HG03095 (cell line): ENCODE measurements around the gene BRCC3.
A peak's percentile ranks its signal among the peaks of the same experiment; 100 is the strongest.

Experiments used
- ATAC-seq: cut with Tn5 transposase; IDR thresholded peaks from one replicate; pipeline ENCODE4 v1.9.1; 2021; ENCODE audit warnings: moderate library complexity; ENCODE audit not compliant: unreplicated experiment

BRCC3 gene

GRCh38 chrX:155070975-155071693, at the start of gene BRCC3, which contains the start of the genes CMC4 and MTCP1:
Gene BRCC3 (plus strand): TSS chrX:155071508. CDS start chrX:155071528, 20 bp downstream.
Gene CMC4 (minus strand): TSS chrX:155071136. CDS start chrX:155064023, 7,113 bp downstream.
Gene MTCP1 (minus strand): TSS chrX:155071136. CDS start chrX:155066010, 5,126 bp downstream.
- peak; percentile 90 for ATAC-seq

GRCh38 chrX:155022585-155022984, 48.7 kb upstream of the BRCC3 start, which contains the start of gene F8:
Gene F8 (minus strand): TSS chrX:155022723. CDS start chrX:155022552, 171 bp downstream.
- ATAC-seq, result no peak

- no peak for ATAC-seq
Measured at GRCh38 chrX:155023907-155024833, 47.1 kb upstream of the BRCC3 start.

GRCh38 chrX:155026420-155026726, 44.9 kb upstream of the BRCC3 start:
- ATAC-seq, result no peak

- peak; percentile 87 for ATAC-seq
Measured at GRCh38 chrX:155026727-155027508, 44.4 kb upstream of the BRCC3 start, which contains the start of gene FUNDC2. Gene FUNDC2 (plus strand): TSS chrX:155026844. CDS start chrX:155026939, 95 bp downstream.

- ATAC-seq, result no peak
Measured at GRCh38 chrX:155027509-155028066, 43.7 kb upstream of the BRCC3 start.

- no peak for ATAC-seq
Measured at GRCh38 chrX:155028129-155028528, 43.2 kb upstream of the BRCC3 start.

GRCh38 chrX:155028877-155029291, 42.4 kb upstream of the BRCC3 start:
- ATAC-seq, result no peak

- no peak for ATAC-seq
Measured at GRCh38 chrX:155031657-155032056, 39.7 kb upstream of the BRCC3 start.

- no peak for ATAC-seq
Measured at GRCh38 chrX:155035688-155036087, 35.6 kb upstream of the BRCC3 start.

GRCh38 chrX:155046129-155046810, 25.0 kb upstream of the BRCC3 start:
- ATAC-seq, result no peak

- ATAC-seq, result no peak
Measured at GRCh38 chrX:155046811-155047528, 24.3 kb upstream of the BRCC3 start.

GRCh38 chrX:155048977-155049619, 22.2 kb upstream of the BRCC3 start:
- ATAC-seq, result no peak

GRCh38 chrX:155052738-155053498, 18.4 kb upstream of the BRCC3 start:
- ATAC-seq, result no peak

- ATAC-seq, result no peak
Measured at GRCh38 chrX:155053656-155054055, 17.7 kb upstream of the BRCC3 start.

- no peak for ATAC-seq
Measured at GRCh38 chrX:155054255-155054654, 17.1 kb upstream of the BRCC3 start.

GRCh38 chrX:155055494-155055893, 15.8 kb upstream of the BRCC3 start:
- ATAC-seq, result no peak

- ATAC-seq, result no peak
Measured at GRCh38 chrX:155056471-155056870, 14.8 kb upstream of the BRCC3 start.
